Measurements from ENCODE around the gene MRM2. TPM values are rescaled to one million over a fixed set of nuclear protein-coding genes. Genes with fewer than 3 reads are reported as not detected.
A peak's percentile ranks its signal among the peaks of the same experiment; 100 is the strongest.

The MRM2 gene
- total and polyA plus RNA-seq, 10 donors, result 19.0 to 35.8 (median 23.7) TPM

DNA sequence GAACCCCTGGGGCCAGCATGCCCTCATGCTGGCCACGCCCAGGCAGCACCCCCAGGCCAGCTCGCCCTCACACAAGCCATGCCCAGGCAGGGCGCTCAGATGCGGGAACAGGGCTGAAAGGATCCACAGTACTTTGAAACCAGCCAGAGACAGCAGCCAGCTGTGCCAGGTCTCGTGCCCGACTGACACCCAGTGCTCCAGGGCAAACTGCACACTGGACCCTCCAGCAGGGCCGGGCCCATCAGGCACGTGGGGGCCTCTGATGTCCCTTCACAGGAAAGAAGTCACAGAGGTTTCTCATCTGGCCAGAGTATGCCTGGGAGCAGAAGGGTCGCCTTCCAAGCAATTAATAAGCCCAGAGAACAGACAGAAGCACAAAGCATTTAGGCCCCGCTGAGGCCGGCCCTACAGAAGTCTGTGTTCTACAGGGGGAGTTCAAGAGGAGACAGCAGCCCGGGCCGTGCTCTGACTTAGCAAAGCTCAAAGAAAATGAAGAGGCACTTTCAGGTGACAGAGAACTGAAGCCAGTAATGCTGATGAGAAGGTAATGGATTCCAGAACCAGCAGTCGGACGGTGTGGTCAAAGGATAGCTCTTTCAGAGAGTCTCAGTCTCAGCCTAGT lies 30.6 kb downstream of the MRM2 start:
- DNase-seq, result peak; percentile 51
- H3K36me3 ChIP-seq, result peaks cover 0 to 95% (median 72%) of the 10 kb centered on the region in 6 donors
- no peak overlapping the region for H3K27ac ChIP-seq
- intact Hi-C loops (cut with DNase I; ENCODE audit: low total_unique reads), result no loop called here
- WGBS, 5 donors, result 84 to 95% (median 93%) methylated on average over 9 to 15 of the region's 15 CpGs
- TF ChIP-seq POLR2A (IDR thresholded peaks at IDR 0.05), result no peak
- TF ChIP-seq, protein P1, sequence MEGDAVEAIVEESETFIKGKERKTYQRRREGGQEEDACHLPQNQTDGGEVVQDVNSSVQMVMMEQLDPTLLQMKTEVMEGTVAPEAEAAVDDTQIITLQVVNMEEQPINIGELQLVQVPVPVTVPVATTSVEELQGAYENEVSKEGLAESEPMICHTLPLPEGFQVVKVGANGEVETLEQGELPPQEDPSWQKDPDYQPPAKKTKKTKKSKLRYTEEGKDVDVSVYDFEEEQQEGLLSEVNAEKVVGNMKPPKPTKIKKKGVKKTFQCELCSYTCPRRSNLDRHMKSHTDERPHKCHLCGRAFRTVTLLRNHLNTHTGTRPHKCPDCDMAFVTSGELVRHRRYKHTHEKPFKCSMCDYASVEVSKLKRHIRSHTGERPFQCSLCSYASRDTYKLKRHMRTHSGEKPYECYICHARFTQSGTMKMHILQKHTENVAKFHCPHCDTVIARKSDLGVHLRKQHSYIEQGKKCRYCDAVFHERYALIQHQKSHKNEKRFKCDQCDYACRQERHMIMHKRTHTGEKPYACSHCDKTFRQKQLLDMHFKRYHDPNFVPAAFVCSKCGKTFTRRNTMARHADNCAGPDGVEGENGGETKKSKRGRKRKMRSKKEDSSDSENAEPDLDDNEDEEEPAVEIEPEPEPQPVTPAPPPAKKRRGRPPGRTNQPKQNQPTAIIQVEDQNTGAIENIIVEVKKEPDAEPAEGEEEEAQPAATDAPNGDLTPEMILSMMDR (IDR thresholded peaks at IDR 0.05 in 8 of 11, conservative IDR thresholded peaks at IDR 0.05 in 3 of 11), result no peak
- TF ChIP-seq POLR2AphosphoS5 (IDR thresholded peaks at IDR 0.05), result no peak
- H3K4me3 ChIP-seq, result no peak overlapping the region
- H3K9me3 ChIP-seq, result no peaks in the 10 kb centered on the region
- H3K4me1 ChIP-seq, result peaks cover 0 to 10% (median 0%) of the 10 kb centered on the region in 6 donors
- H3K27me3 ChIP-seq (replicated peaks in 1 of 7), result no peaks in the 10 kb centered on the region

- DNase-seq, result peak; percentile 69
- intact Hi-C loops (cut with DNase I; ENCODE audit: low total_unique reads), result no loop called here
- Histone ChIP-seq H3K36me3 (peaks cover 0 to 92% (median 65%) of the 10 kb centered on the region in 6 donors), H3K4me1 (peaks cover 0 to 10% (median 0%) of the 10 kb centered on the region in 6 donors), H3K4me3 (no peak overlapping the region), H3K27me3 (replicated peaks in 1 of 7) (no peaks in the 10 kb centered on the region), H3K9me3 (no peaks in the 10 kb centered on the region), H3K27ac (no peak overlapping the region)
- WGBS, 5 donors, result 94 to 98% (median 95%) methylated on average over 22 to 30 of the region's 30 CpGs
- TF ChIP-seq POLR2A (IDR thresholded peaks at IDR 0.05), result no peak
- TF ChIP-seq POLR2AphosphoS5 (IDR thresholded peaks at IDR 0.05), result no peak
- TF ChIP-seq, protein P1 (IDR thresholded peaks at IDR 0.05 in 8 of 11, conservative IDR thresholded peaks at IDR 0.05 in 3 of 11), result no peak
Observed at GRCh38 chr7:2210551-2211258, 31.3 kb downstream of the MRM2 start.

GRCh38 chr7:2209961-2210323 lies 32.1 kb downstream of the MRM2 start:
- 78 to 89% (median 82%) methylated on average over 8 of the region's 8 CpGs for WGBS, 5 donors
- Histone ChIP-seq H3K27ac (no peak overlapping the region), H3K36me3 (peaks cover 0 to 91% (median 59%) of the 10 kb centered on the region in 6 donors), H3K4me1 (peaks cover 0 to 10% (median 0%) of the 10 kb centered on the region in 6 donors), H3K9me3 (no peaks in the 10 kb centered on the region), H3K4me3 (no peak overlapping the region), H3K27me3 (replicated peaks in 1 of 7) (no peaks in the 10 kb centered on the region)
- TF ChIP-seq POLR2A (IDR thresholded peaks at IDR 0.05) (no peak), POLR2AphosphoS5 (IDR thresholded peaks at IDR 0.05) (no peak)
- TF ChIP-seq, protein P1 (IDR thresholded peaks at IDR 0.05 in 8 of 11, conservative IDR thresholded peaks at IDR 0.05 in 3 of 11), result no peak
- intact Hi-C loops (cut with DNase I; ENCODE audit: low total_unique reads), result loop anchor here (10.0 kb wide), 1 partner anchor 635 kb away; the partner anchor contains the start of gene PSMG3
- DNase-seq, result no peak

Data from spleen (tissue), 11 donors.